Loucy (cell line): ENCODE results near the gene FAXC.

Experiments used
- H2AFZ ChIP-seq: fragments of 200-600 bp; sonication (generic); 2 replicates; pipeline ENCODE4 v1.6.0; 2016; ENCODE audit warnings: antibody characterized with exemption, mild to moderate bottlenecking, low read length, moderate library complexity
- H3F3A ChIP-seq: fragments of 200-600 bp; 2 replicates; pipeline ENCODE4 v1.6.0; 2016; ENCODE audit warnings: antibody characterized with exemption, low read depth, mild to moderate bottlenecking
- H3K27me3 ChIP-seq: fragments of 200-600 bp; sonication (generic); 2 replicates; pipeline ENCODE4 v1.6.1; 2014; ENCODE audit warnings: low read length, mild to moderate bottlenecking; ENCODE audit not compliant: insufficient read depth, poor library complexity, severe bottlenecking
- H3K36me3 ChIP-seq: fragments of 200-600 bp; sonication (generic); 2 replicates; pipeline ENCODE4 v1.6.1; 2016; ENCODE audit warnings: low read length; ENCODE audit not compliant: insufficient read depth
- H3K4me1 ChIP-seq: fragments of 200-600 bp; sonication (generic); 2 replicates; pipeline ENCODE4 v1.5.1; 2014; ENCODE audit warnings: low read length, mild to moderate bottlenecking; ENCODE audit not compliant: insufficient read depth, poor library complexity, severe bottlenecking
- H3K4me2 ChIP-seq: fragments of 200-600 bp; sonication (generic); 2 replicates; pipeline ENCODE4 v1.6.0; 2014; ENCODE audit warnings: antibody characterized with exemption, low read length, low read depth, mild to moderate bottlenecking; ENCODE audit not compliant: poor library complexity, severe bottlenecking
- H3K4me3 ChIP-seq: fragments of 200-600 bp; sonication (generic); 2 replicates; pipeline ENCODE4 v1.5.1; 2014; ENCODE audit warnings: low read length, mild to moderate bottlenecking, mixed read lengths; ENCODE audit not compliant: poor library complexity, severe bottlenecking
- H3K79me2 ChIP-seq: fragments of 200-600 bp; sonication (generic); 2 replicates; pipeline ENCODE4 v1.6.1; 2014; ENCODE audit warnings: low read length; ENCODE audit not compliant: insufficient read depth
- H3K9ac ChIP-seq: fragments of 200-600 bp; sonication (generic); 2 replicates; pipeline ENCODE4 v1.6.0; 2014; ENCODE audit warnings: mild to moderate bottlenecking, low read depth, low read length, moderate library complexity; ENCODE audit not compliant: poor library complexity, severe bottlenecking
- H3K9me2 ChIP-seq: fragments of 200-600 bp; sonication (generic); replicated peaks from 2 replicates; pipeline ENCODE4 v1.6.1; 2016; ENCODE audit warnings: low read depth, low read length, mixed read lengths
- H3K9me3 ChIP-seq: fragments of 200-600 bp; sonication (generic); 2 replicates; pipeline ENCODE4 v1.6.1; 2014; ENCODE audit warnings: mild to moderate bottlenecking, antibody characterized with exemption, low read length, low read depth; ENCODE audit not compliant: insufficient read depth
- H4K20me1 ChIP-seq: fragments of 200-600 bp; sonication (generic); 2 replicates; pipeline ENCODE4 v1.6.0; 2014; ENCODE audit warnings: antibody characterized with exemption, low read length, mild to moderate bottlenecking; ENCODE audit not compliant: insufficient read depth, poor library complexity, severe bottlenecking
- CTCF ChIP-seq: fragments of 200-600 bp; sonication (generic); conservative IDR thresholded peaks from 2 replicates; pipeline ENCODE4 v1.5.1; 2014; ENCODE audit warnings: mild to moderate bottlenecking, antibody characterized with exemption, low read length
- EZH2phosphoT487 ChIP-seq: fragments of 200-600 bp; IDR thresholded peaks from 2 replicates; pipeline ENCODE4 v1.6.1; 2018; ENCODE audit warnings: antibody characterized with exemption, mild to moderate bottlenecking, moderate library complexity, borderline replicate concordance

The FAXC gene

GRCh38 chr6:99378636-99379035 is 29.2 kb upstream of the FAXC start:
- H3F3A ChIP-seq, result no peaks in the 10 kb centered on the region
- no peak overlapping the region for H2AFZ ChIP-seq
- H3K36me3 ChIP-seq, result no peaks in the 10 kb centered on the region
- H3K27me3 ChIP-seq, result no peaks in the 10 kb centered on the region
- H3K9me3 ChIP-seq, result no peaks in the 10 kb centered on the region
- TF ChIP-seq EZH2phosphoT487 (no peak), CTCF (no peak)
- no peak overlapping the region for H3K4me3 ChIP-seq
- no peak overlapping the region for H3K9ac ChIP-seq
- no peaks in the 10 kb centered on the region for H4K20me1 ChIP-seq
- no peak overlapping the region for H3K4me2 ChIP-seq
- H3K79me2 ChIP-seq, result no peaks in the 10 kb centered on the region
- no peaks in the 10 kb centered on the region for H3K9me2 ChIP-seq
- no peaks in the 10 kb centered on the region for H3K4me1 ChIP-seq

- Histone ChIP-seq H3K4me1 (no peaks in the 10 kb centered on the region), H3K4me3 (no peak overlapping the region), H3K9me2 (no peaks in the 10 kb centered on the region), H4K20me1 (no peaks in the 10 kb centered on the region), H3K9ac (no peak overlapping the region), H3K9me3 (no peaks in the 10 kb centered on the region), H3K4me2 (no peak overlapping the region), H2AFZ (no peak overlapping the region), H3K36me3 (no peaks in the 10 kb centered on the region), H3K79me2 (no peaks in the 10 kb centered on the region), H3F3A (no peaks in the 10 kb centered on the region), H3K27me3 (no peaks in the 10 kb centered on the region)
- TF ChIP-seq EZH2phosphoT487 (no peak), CTCF (no peak)
Observed at GRCh38 chr6:99369533-99369932, 20.1 kb upstream of the FAXC start.

- no peak overlapping the region for H3K9ac ChIP-seq
- H3K4me2 ChIP-seq, result no peak overlapping the region
- no peaks in the 10 kb centered on the region for H3K9me3 ChIP-seq
- TF ChIP-seq EZH2phosphoT487 (no peak), CTCF (no peak)
- no peaks in the 10 kb centered on the region for H3K27me3 ChIP-seq
- no peak overlapping the region for H3K4me3 ChIP-seq
- no peaks in the 10 kb centered on the region for H3K79me2 ChIP-seq
- H3K9me2 ChIP-seq, result no peaks in the 10 kb centered on the region
- H3K4me1 ChIP-seq, result no peaks in the 10 kb centered on the region
- H4K20me1 ChIP-seq, result no peaks in the 10 kb centered on the region
- H3F3A ChIP-seq, result no peaks in the 10 kb centered on the region
- no peak overlapping the region for H2AFZ ChIP-seq
- H3K36me3 ChIP-seq, result no peaks in the 10 kb centered on the region
Observed at GRCh38 chr6:99366852-99367251, 17.4 kb upstream of the FAXC start.
